Bronchial epithelial cell (primary cell): ENCODE results near the gene EGFL6. TPM values are rescaled to one million over a fixed set of nuclear protein-coding genes. Genes with fewer than 3 reads are reported as not detected.

Source experiments
- DNase-seq: peaks from one replicate; pipeline ENCODE4 v3.0.0-alpha.2; 2010; ENCODE audit warnings: low read depth
- FAIRE-seq: peaks from 2 replicates; lab custom pipeline; 2011; peaks lifted over from hg19 to GRCh38; lab: Jason Lieb, UNC
- H3K27me3 ChIP-seq: 2 replicates; pipeline ENCODE4 v1.5.1; 2011; ENCODE audit warnings: low read length; ENCODE audit not compliant: control insufficient read depth, insufficient read depth
- H3K36me3 ChIP-seq: 2 replicates; pipeline ENCODE4 v1.5.1; 2011; ENCODE audit warnings: low read length; ENCODE audit not compliant: control insufficient read depth, insufficient read depth
- H3K4me3 ChIP-seq: 2 replicates; pipeline ENCODE4 v1.5.1; 2011; ENCODE audit warnings: mild to moderate bottlenecking, low read depth, low read length, control low read depth
- CTCF ChIP-seq: IDR thresholded peaks from 2 replicates; pipeline ENCODE4 v1.5.1; 2011; ENCODE audit warnings: mild to moderate bottlenecking, moderate library complexity, low read length, control low read depth, inconsistent platforms; ENCODE audit not compliant: insufficient read depth, severe bottlenecking
- total RNA-seq: library from RNA; depleted of rRNA; stranded (reverse); fragments of >200 nt; gene quantifications from 2 replicates; pipeline ENCODE4 v1.2.1, GENCODE V29; 2014

EGFL6 gene
- total RNA-seq, 1 donor from 2014 or later: not detected

DNA sequence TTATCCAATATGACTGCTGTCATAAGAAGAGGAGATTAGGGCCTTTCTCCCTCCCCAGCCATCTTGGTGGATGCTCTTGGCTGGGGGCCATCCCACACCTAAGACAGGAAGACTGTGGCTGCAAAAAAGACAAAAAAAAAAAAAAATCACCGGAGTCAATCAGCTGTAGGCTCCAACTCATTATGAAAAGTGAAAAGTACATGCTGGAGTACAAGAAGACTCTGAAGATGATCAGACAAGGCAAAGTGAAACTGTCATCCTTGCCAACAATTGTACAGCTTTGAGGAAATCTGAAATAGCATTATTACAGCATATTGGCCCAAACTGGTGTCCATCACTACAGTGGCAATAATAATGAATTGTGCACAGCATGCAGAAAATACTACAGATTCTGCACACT, 5.2 kb downstream of the EGFL6 start:
- Histone ChIP-seq H3K36me3 (no peaks in the 10 kb centered on the region), H3K4me3 (no peak overlapping the region), H3K27me3 (peaks cover 9% of the 10 kb centered on the region)
- no peak for DNase-seq
- no peak for TF ChIP-seq CTCF
- no peak for FAIRE-seq

DNA sequence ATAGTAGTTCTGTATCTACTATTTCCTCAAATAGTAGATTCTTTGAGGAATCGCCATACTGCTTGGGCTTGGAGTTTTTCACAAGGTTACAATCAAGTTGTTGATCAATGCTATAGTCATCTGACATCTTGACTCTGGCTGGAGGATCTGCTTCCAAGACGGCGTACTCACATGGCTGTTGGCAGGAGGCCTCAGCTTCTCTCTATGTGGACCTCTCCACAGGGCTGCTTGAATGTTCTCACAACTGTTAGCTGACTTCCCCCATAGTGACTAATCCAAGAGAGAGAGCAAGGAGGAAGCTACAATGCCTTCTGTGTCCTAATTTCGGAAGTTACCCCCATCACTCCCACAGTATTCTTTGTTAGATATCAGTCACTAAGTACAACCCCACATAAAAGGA, 10.3 kb downstream of the EGFL6 start:
- no peak overlapping the region for H3K4me3 ChIP-seq
- DNase-seq (no peak), FAIRE-seq (no peak)
- no peaks in the 10 kb centered on the region for H3K36me3 ChIP-seq
- TF ChIP-seq CTCF: no peak
- no peaks in the 10 kb centered on the region for H3K27me3 ChIP-seq

DNA sequence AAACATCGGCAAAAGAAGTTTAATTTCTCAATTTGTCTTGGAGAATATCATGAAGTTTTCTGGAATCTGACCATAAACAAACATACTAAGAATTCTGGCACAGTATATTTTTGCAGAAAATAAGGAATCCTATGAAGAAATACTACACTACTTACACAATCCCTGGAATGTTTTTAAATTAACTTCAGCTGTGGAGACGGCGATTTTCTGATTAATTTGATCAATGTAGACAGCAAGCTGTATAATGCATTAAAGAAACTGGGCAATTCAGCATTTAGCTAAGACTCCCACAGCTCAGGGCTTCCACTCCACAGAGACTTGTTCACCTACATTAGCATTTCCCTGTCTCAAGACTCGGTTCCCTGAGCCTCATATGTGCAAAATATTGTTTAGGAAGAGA, 12.2 kb downstream of the EGFL6 start:
- Histone ChIP-seq H3K4me3 (no peak overlapping the region), H3K36me3 (no peaks in the 10 kb centered on the region), H3K27me3 (no peaks in the 10 kb centered on the region)
- no peak for TF ChIP-seq CTCF
- no peak for DNase-seq
- no peak for FAIRE-seq

DNA sequence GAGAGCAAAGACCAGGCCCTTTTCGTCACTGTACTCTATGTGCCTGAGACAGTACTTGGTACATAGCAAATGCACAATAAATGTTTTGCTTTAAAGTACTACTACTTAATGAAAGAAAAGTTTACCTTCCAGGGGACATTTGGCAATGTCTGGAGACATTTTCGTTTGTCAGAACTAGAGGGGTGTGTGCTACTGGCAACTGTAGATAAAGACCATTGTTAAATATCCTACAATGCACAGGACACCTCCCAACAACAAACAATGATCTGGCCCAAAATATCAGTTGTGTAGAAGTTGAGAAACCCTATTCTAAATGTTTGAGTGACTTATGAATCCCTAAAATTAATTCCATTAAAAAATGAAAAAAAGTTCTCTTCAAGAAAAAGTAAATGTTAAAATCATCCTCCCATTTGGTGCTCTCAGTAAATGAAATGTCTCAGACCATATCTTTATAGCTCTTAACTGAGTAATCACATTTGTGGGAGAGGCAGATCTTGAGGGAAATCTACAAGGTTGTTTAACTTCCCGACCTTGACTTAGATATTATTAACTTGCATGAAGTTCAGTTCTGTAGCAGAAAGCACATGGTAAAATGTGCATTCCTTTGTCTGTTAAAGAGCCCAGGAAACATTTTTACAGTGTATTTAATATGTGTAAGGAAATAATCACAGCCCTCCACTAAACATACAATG, 18.5 kb downstream of the EGFL6 start:
- no peaks in the 10 kb centered on the region for H3K27me3 ChIP-seq
- TF ChIP-seq CTCF: no peak
- FAIRE-seq: no peak
- DNase-seq: no peak
- H3K36me3 ChIP-seq: no peaks in the 10 kb centered on the region
- H3K4me3 ChIP-seq: no peak overlapping the region

GRCh38 chrX:13590207-13590606, 20.8 kb downstream of the EGFL6 start:
- Histone ChIP-seq H3K36me3 (no peaks in the 10 kb centered on the region), H3K27me3 (no peaks in the 10 kb centered on the region), H3K4me3 (no peak overlapping the region)
- FAIRE-seq (no peak), DNase-seq (no peak)
- TF ChIP-seq CTCF: no peak

- Histone ChIP-seq H3K36me3 (no peaks in the 10 kb centered on the region), H3K27me3 (no peaks in the 10 kb centered on the region), H3K4me3 (no peak overlapping the region)
- FAIRE-seq (no peak), DNase-seq (no peak)
- TF ChIP-seq CTCF: no peak
These were observed 21.5 kb downstream of the EGFL6 start for GRCh38 chrX:13590914-13591313.
